ENCODE results near the gene SMG6.
"Not testable (repeated sequence)": the region's sequence is repeated elsewhere in the genome, so short reads cannot be mapped to it uniquely, and the experiment has no call there.

Gene SMG6

GRCh38 chr17:2202302-2202995 is 101.1 kb downstream of the SMG6 start:
- Histone ChIP-seq H3K27ac (ENCODE audit: low read depth, low read length) (no peak overlapping the region), H2AFZ (ENCODE audit: low read depth, low read length, severe bottlenecking) (no peak overlapping the region), H3K79me2 (ENCODE audit: insufficient read depth, low read length) (no peaks in the 10 kb centered on the region)

GRCh38 chr17:2199386-2199785 is 104.2 kb downstream of the SMG6 start:
- not testable (repeated sequence) for H3K79me2 ChIP-seq (ENCODE audit: insufficient read depth, low read length); H3K9me3 ChIP-seq (ENCODE audit: insufficient read depth, low read length); H2AFZ ChIP-seq (ENCODE audit: low read depth, low read length, severe bottlenecking); H3K9me2 ChIP-seq (replicated peaks; ENCODE audit: insufficient read depth, low read length); H3K27me3 ChIP-seq (ENCODE audit: low read length); H4K20me1 ChIP-seq (ENCODE audit: low read depth, low read length); H3K36me3 ChIP-seq (ENCODE audit: low read length); H3K27ac ChIP-seq (ENCODE audit: low read depth, low read length); H3K9ac ChIP-seq (ENCODE audit: low read length); H3F3A ChIP-seq (ENCODE audit: insufficient read depth); H3K4me2 ChIP-seq (ENCODE audit: low read depth, low read length, poor library complexity, severe bottlenecking); H3K4me3 ChIP-seq (ENCODE audit: insufficient read depth, low read length, poor library complexity, severe bottlenecking)

More at GRCh38 chr17:2202302-2202995, 101.1 kb downstream of the SMG6 start:
- Histone ChIP-seq H3K36me3 (ENCODE audit: low read length) (no peaks in the 10 kb centered on the region), H3K9me2 (replicated peaks; ENCODE audit: insufficient read depth, low read length) (no peaks in the 10 kb centered on the region), H3K9ac (ENCODE audit: low read length) (no peak overlapping the region), H3K27me3 (ENCODE audit: low read length) (no peaks in the 10 kb centered on the region), H4K20me1 (ENCODE audit: low read depth, low read length) (no peaks in the 10 kb centered on the region), H3K9me3 (ENCODE audit: insufficient read depth, low read length) (no peaks in the 10 kb centered on the region), H3K4me3 (ENCODE audit: insufficient read depth, low read length, poor library complexity, severe bottlenecking) (no peak overlapping the region), H3F3A (ENCODE audit: insufficient read depth) (no peaks in the 10 kb centered on the region), H3K4me2 (ENCODE audit: low read depth, low read length, poor library complexity, severe bottlenecking) (no peak overlapping the region)
- TF ChIP-seq CTCF (IDR thresholded peaks at IDR 0.05; ENCODE audit: insufficient read depth, low read length, poor library complexity, severe bottlenecking) (no peak), EZH2phosphoT487 (conservative IDR thresholded peaks at IDR 0.05; ENCODE audit: low read length) (no peak)

GRCh38 chr17:2198927-2199326 is 104.7 kb downstream of the SMG6 start:
- H3F3A ChIP-seq (ENCODE audit: insufficient read depth) = no peaks in the 10 kb centered on the region
- H2AFZ ChIP-seq (ENCODE audit: low read depth, low read length, severe bottlenecking) = no peak overlapping the region
- no peak overlapping the region for H3K4me3 ChIP-seq (ENCODE audit: insufficient read depth, low read length, poor library complexity, severe bottlenecking)
- no peak for TF ChIP-seq CTCF (IDR thresholded peaks at IDR 0.05; ENCODE audit: insufficient read depth, low read length, poor library complexity, severe bottlenecking)
- no peak for TF ChIP-seq EZH2phosphoT487 (conservative IDR thresholded peaks at IDR 0.05; ENCODE audit: low read length)
- no peaks in the 10 kb centered on the region for H3K36me3 ChIP-seq (ENCODE audit: low read length)
- H3K4me2 ChIP-seq (ENCODE audit: low read depth, low read length, poor library complexity, severe bottlenecking) = no peak overlapping the region
- no peaks in the 10 kb centered on the region for H3K27me3 ChIP-seq (ENCODE audit: low read length)
- no peak overlapping the region for H3K27ac ChIP-seq (ENCODE audit: low read depth, low read length)
- H3K9me3 ChIP-seq (ENCODE audit: insufficient read depth, low read length) = no peaks in the 10 kb centered on the region
- H3K9ac ChIP-seq (ENCODE audit: low read length) = no peak overlapping the region
- H3K79me2 ChIP-seq (ENCODE audit: insufficient read depth, low read length) = no peaks in the 10 kb centered on the region
- no peaks in the 10 kb centered on the region for H4K20me1 ChIP-seq (ENCODE audit: low read depth, low read length)
- H3K9me2 ChIP-seq (replicated peaks; ENCODE audit: insufficient read depth, low read length) = no peaks in the 10 kb centered on the region

- Histone ChIP-seq H2AFZ (ENCODE audit: low read depth, low read length, severe bottlenecking) (no peak overlapping the region), H3K4me3 (ENCODE audit: insufficient read depth, low read length, poor library complexity, severe bottlenecking) (no peak overlapping the region), H3F3A (ENCODE audit: insufficient read depth) (no peaks in the 10 kb centered on the region), H3K4me2 (ENCODE audit: low read depth, low read length, poor library complexity, severe bottlenecking) (no peak overlapping the region), H3K79me2 (ENCODE audit: insufficient read depth, low read length) (no peaks in the 10 kb centered on the region), H3K36me3 (ENCODE audit: low read length) (no peaks in the 10 kb centered on the region), H3K27me3 (ENCODE audit: low read length) (no peaks in the 10 kb centered on the region), H3K9me2 (replicated peaks; ENCODE audit: insufficient read depth, low read length) (no peaks in the 10 kb centered on the region), H3K9ac (ENCODE audit: low read length) (no peak overlapping the region), H3K27ac (ENCODE audit: low read depth, low read length) (no peak overlapping the region), H3K9me3 (ENCODE audit: insufficient read depth, low read length) (no peaks in the 10 kb centered on the region), H4K20me1 (ENCODE audit: low read depth, low read length) (no peaks in the 10 kb centered on the region)
- TF ChIP-seq EZH2phosphoT487 (conservative IDR thresholded peaks at IDR 0.05; ENCODE audit: low read length) = no peak
- no peak for TF ChIP-seq CTCF (IDR thresholded peaks at IDR 0.05; ENCODE audit: insufficient read depth, low read length, poor library complexity, severe bottlenecking)
These were observed 106.3 kb downstream of the SMG6 start for GRCh38 chr17:2197271-2197670.
